ENCODE data around the gene DCK. TPM values are rescaled to one million over a fixed set of nuclear protein-coding genes. Genes with fewer than 3 reads are reported as not detected.
"Not testable (repeated sequence)": the region's sequence is repeated elsewhere in the genome, so short reads cannot be mapped to it uniquely, and the experiment has no call there.

DCK gene
- total and polyA plus RNA-seq, 2 experiments from 2014 or later = 16.9 to 25.1 TPM

- Histone ChIP-seq H2AFZ (no peak overlapping the region), H4K20me1 (replicated peaks; ENCODE audit: insufficient read depth) (no peaks in the 10 kb centered on the region), H3K36me3 (ENCODE audit: insufficient read depth) (no peaks in the 10 kb centered on the region; the same call in 1 of the 2 replicates), H3K27me3 (ENCODE audit: insufficient read depth) (no peaks in the 10 kb centered on the region), H3K4me1 (ENCODE audit: insufficient read depth) (peaks cover 8% of the 10 kb centered on the region), H3F3A (replicated peaks; ENCODE audit: low read depth) (no peaks in the 10 kb centered on the region), H3K9me2 (ENCODE audit: insufficient read depth) (no peaks in the 10 kb centered on the region), H3K79me2 (replicated peaks; ENCODE audit: insufficient read depth) (no peaks in the 10 kb centered on the region), H3K4me2 (no peak overlapping the region), H3K27ac (ENCODE audit: low read depth) (no peak overlapping the region), H3K4me3 (no peak overlapping the region)
- H3K9me3 Mint-ChIP-seq = no peaks in the 10 kb centered on the region
- DNase-seq (ENCODE audit: low spot score) (no peak), ATAC-seq (no peak)
- peaks cover 48% of the 10 kb centered on the region for H3K36me3 Mint-ChIP-seq (ENCODE audit: low read depth)
- H3K27ac Mint-ChIP-seq = no peak overlapping the region
- peaks cover 1% of the 10 kb centered on the region for H3K27me3 Mint-ChIP-seq (ENCODE audit: insufficient read depth, low read depth, poor library complexity)
- H3K4me1 Mint-ChIP-seq = peaks cover 18% of the 10 kb centered on the region
- TF ChIP-seq CTCF (conservative IDR thresholded peaks at IDR 0.05; ENCODE audit: low read depth in 2 of 2) = no peak
- no peak overlapping the region for H3K4me3 Mint-ChIP-seq
These were observed 34.2 kb downstream of the DCK start for GRCh38 chr4:71027611-71028010.

- TF ChIP-seq ZNF331 (CRISPR knock-in tag; IDR thresholded peaks at IDR 0.05; ENCODE audit: low read depth) = no peak
- TF ChIP-seq NANOG (IDR thresholded peaks at IDR 0.05; ENCODE audit: borderline replicate concordance) = peak; percentile 51; the same call in 1 of the 2 replicates
- peak; percentile 86 for ATAC-seq
- Histone ChIP-seq H3K36me3 (ENCODE audit: insufficient read depth) (no peaks in the 10 kb centered on the region; the same call in 1 of the 2 replicates), H3K79me2 (replicated peaks; ENCODE audit: insufficient read depth) (no peaks in the 10 kb centered on the region), H3K9me2 (ENCODE audit: insufficient read depth) (no peaks in the 10 kb centered on the region), H2AFZ (no peak overlapping the region), H4K20me1 (replicated peaks; ENCODE audit: insufficient read depth) (no peaks in the 10 kb centered on the region), H3F3A (replicated peaks; ENCODE audit: low read depth) (no peaks in the 10 kb centered on the region), H3K4me1 (ENCODE audit: insufficient read depth) (peaks cover 8% of the 10 kb centered on the region), H3K4me2 (peak overlapping the region; percentile 58), H3K27me3 (ENCODE audit: insufficient read depth) (no peaks in the 10 kb centered on the region), H3K27ac (ENCODE audit: low read depth) (peak overlapping the region; percentile 4; the same call in 1 of the 2 replicates), H3K4me3 (no peak overlapping the region)
- peak overlapping the region; percentile 57 for H3K27ac Mint-ChIP-seq
- DNase-seq (ENCODE audit: low spot score) = peak; percentile 62
- H3K36me3 Mint-ChIP-seq (ENCODE audit: low read depth) = peaks cover 43% of the 10 kb centered on the region
- H3K9me3 Mint-ChIP-seq = no peaks in the 10 kb centered on the region
- H3K4me3 Mint-ChIP-seq = peak overlapping the region; percentile 37; the same call in 1 of the 3 replicates
- H3K4me1 Mint-ChIP-seq = peaks cover 18% of the 10 kb centered on the region
- peaks cover 5% of the 10 kb centered on the region for H3K27me3 Mint-ChIP-seq (ENCODE audit: insufficient read depth, low read depth, poor library complexity)
These were observed 36.1 kb downstream of the DCK start for GRCh38 chr4:71029504-71029903.

GRCh38 chr4:71032106-71032505 lies 38.7 kb downstream of the DCK start:
- Mint-ChIP-seq H3K4me1 (peaks cover 18% of the 10 kb centered on the region), H3K36me3 (ENCODE audit: low read depth) (peaks cover 34% of the 10 kb centered on the region)
- not testable (repeated sequence) for H3K4me1 ChIP-seq (ENCODE audit: insufficient read depth); H3K27me3 Mint-ChIP-seq (ENCODE audit: insufficient read depth, low read depth, poor library complexity); H4K20me1 ChIP-seq (replicated peaks; ENCODE audit: insufficient read depth); H2AFZ ChIP-seq; H3K27ac Mint-ChIP-seq; H3K27ac ChIP-seq (ENCODE audit: low read depth); ATAC-seq; H3K4me3 ChIP-seq; H3K27me3 ChIP-seq (ENCODE audit: insufficient read depth); H3K4me3 Mint-ChIP-seq; H3K36me3 ChIP-seq (ENCODE audit: insufficient read depth); H3K79me2 ChIP-seq (replicated peaks; ENCODE audit: insufficient read depth); DNase-seq (ENCODE audit: low spot score); H3K9me3 Mint-ChIP-seq; H3K9me2 ChIP-seq (ENCODE audit: insufficient read depth); H3F3A ChIP-seq (replicated peaks; ENCODE audit: low read depth); H3K4me2 ChIP-seq

- Histone ChIP-seq H3K4me3 (no peak overlapping the region), H3K36me3 (ENCODE audit: insufficient read depth) (no peaks in the 10 kb centered on the region), H2AFZ (no peak overlapping the region), H3K4me1 (ENCODE audit: insufficient read depth) (no peaks in the 10 kb centered on the region), H3K27me3 (ENCODE audit: insufficient read depth) (no peaks in the 10 kb centered on the region), H4K20me1 (replicated peaks; ENCODE audit: insufficient read depth) (no peaks in the 10 kb centered on the region), H3K79me2 (replicated peaks; ENCODE audit: insufficient read depth) (no peaks in the 10 kb centered on the region), H3K9me2 (ENCODE audit: insufficient read depth) (no peaks in the 10 kb centered on the region), H3K27ac (ENCODE audit: low read depth) (no peak overlapping the region), H3F3A (replicated peaks; ENCODE audit: low read depth) (no peaks in the 10 kb centered on the region), H3K4me2 (no peak overlapping the region)
- Mint-ChIP-seq H3K27ac (no peak overlapping the region), H3K36me3 (ENCODE audit: low read depth) (peaks cover 31% of the 10 kb centered on the region), H3K27me3 (ENCODE audit: insufficient read depth, low read depth, poor library complexity) (peaks cover 2% of the 10 kb centered on the region), H3K4me1 (no peaks in the 10 kb centered on the region), H3K4me3 (no peak overlapping the region), H3K9me3 (peaks cover 19% of the 10 kb centered on the region; the same call in 2 of the 3 replicates)
- no peak for ATAC-seq
- DNase-seq (ENCODE audit: low spot score) = no peak
- no peak for TF ChIP-seq NANOG (IDR thresholded peaks at IDR 0.05; ENCODE audit: borderline replicate concordance)
- TF ChIP-seq ZNF331 (CRISPR knock-in tag; IDR thresholded peaks at IDR 0.05; ENCODE audit: low read depth) = no peak
- TF ChIP-seq REST (IDR thresholded peaks at IDR 0.05; ENCODE audit: unreplicated experiment) = no peak
- no peak for TF ChIP-seq JUNB (IDR thresholded peaks at IDR 0.05; ENCODE audit: unreplicated experiment)
- no peak for TF ChIP-seq EZH2phosphoT487 (IDR thresholded peaks at IDR 0.05; ENCODE audit: unreplicated experiment)
- no peak for TF ChIP-seq ETS1 (IDR thresholded peaks at IDR 0.05)
- TF ChIP-seq POLR2AphosphoS5 (IDR thresholded peaks at IDR 0.05; ENCODE audit: low read depth) = no peak
These were observed 51.8 kb downstream of the DCK start for GRCh38 chr4:71045256-71045655.
